ENCODE measurements around the gene MYL12B. TPM values are rescaled to one million over a fixed set of nuclear protein-coding genes. Genes with fewer than 3 reads are reported as not detected.

Gene MYL12B
- total RNA-seq, 3 donors from 2014 or later, result 305 to 371 (median 335) TPM

GRCh38 chr18:3225588-3225987 lies 36.3 kb upstream of the MYL12B start:
- H3K4me3 ChIP-seq, result no peak overlapping the region
- no peak overlapping the region for H3K27ac ChIP-seq
- DNase-seq (ENCODE audit: low spot score in 2 of 2), result no peak
- no peaks in the 10 kb centered on the region for H3K4me1 ChIP-seq
- no peaks in the 10 kb centered on the region for H3K36me3 ChIP-seq
- intact Hi-C loops (cut with DNase I; ENCODE audit: low total_unique reads), result no loop called here
- H3K27me3 ChIP-seq, result no peaks in the 10 kb centered on the region
- TF ChIP-seq CTCF (IDR thresholded peaks at IDR 0.05) (no peak), POLR2A (IDR thresholded peaks at IDR 0.05) (no peak), POLR2AphosphoS5 (IDR thresholded peaks at IDR 0.05) (no peak)
- H3K9me3 ChIP-seq, result no peaks in the 10 kb centered on the region

GRCh38 chr18:3226048-3226447 lies 35.9 kb upstream of the MYL12B start:
- Histone ChIP-seq H3K27me3 (no peaks in the 10 kb centered on the region), H3K36me3 (no peaks in the 10 kb centered on the region), H3K27ac (no peak overlapping the region), H3K9me3 (no peaks in the 10 kb centered on the region), H3K4me1 (no peaks in the 10 kb centered on the region), H3K4me3 (no peak overlapping the region)
- DNase-seq (ENCODE audit: low spot score in 2 of 2), result no peak
- TF ChIP-seq POLR2A (IDR thresholded peaks at IDR 0.05) (no peak), POLR2AphosphoS5 (IDR thresholded peaks at IDR 0.05) (no peak), CTCF (IDR thresholded peaks at IDR 0.05) (no peak)
- intact Hi-C loops (cut with DNase I; ENCODE audit: low total_unique reads), result no loop called here

GRCh38 chr18:3230401-3231334 lies 31.3 kb upstream of the MYL12B start:
- Histone ChIP-seq H3K36me3 (no peaks in the 10 kb centered on the region), H3K9me3 (no peaks in the 10 kb centered on the region), H3K4me3 (no peak overlapping the region), H3K27ac (no peak overlapping the region), H3K4me1 (no peaks in the 10 kb centered on the region), H3K27me3 (no peaks in the 10 kb centered on the region)
- intact Hi-C loops (cut with DNase I; ENCODE audit: low total_unique reads), result no loop called here
- no peak for TF ChIP-seq CTCF (IDR thresholded peaks at IDR 0.05)
- no peak for DNase-seq (ENCODE audit: low spot score in 2 of 2)

GRCh38 chr18:3233004-3233403 lies 28.9 kb upstream of the MYL12B start:
- DNase-seq (ENCODE audit: low spot score in 2 of 2), result no peak

More at GRCh38 chr18:3233004-3233403, 28.9 kb upstream of the MYL12B start:
- Histone ChIP-seq H3K27me3 (no peaks in the 10 kb centered on the region), H3K27ac (no peak overlapping the region), H3K36me3 (no peaks in the 10 kb centered on the region), H3K4me3 (no peak overlapping the region), H3K9me3 (no peaks in the 10 kb centered on the region), H3K4me1 (no peaks in the 10 kb centered on the region)
- TF ChIP-seq CTCF (IDR thresholded peaks at IDR 0.05) (no peak), POLR2AphosphoS5 (IDR thresholded peaks at IDR 0.05) (no peak), POLR2A (IDR thresholded peaks at IDR 0.05) (no peak)
- intact Hi-C loops (cut with DNase I; ENCODE audit: low total_unique reads), result no loop called here
